Gastroesophageal sphincter (tissue), 4 donors: ENCODE results near the gene SH3D21. TPM values are rescaled to one million over a fixed set of nuclear protein-coding genes. Genes with fewer than 3 reads are reported as not detected.

Source experiments
- ATAC-seq: fragments of 150-250 bp; one replicate; pipeline ENCODE4 v1.9.1; 2016; ENCODE audit warnings: mild to moderate bottlenecking, moderate library complexity
- H3K27ac ChIP-seq, 4 donors: fragments of 200-600 bp; sonication (generic) in 3 of 4; 1 replicate in 3 of 4; 2 replicates in 1 of 4; pipeline ENCODE4 v1.5.1; 2016 to 2019
- H3K27me3 ChIP-seq: fragments of 200-600 bp; sonication (generic); one replicate; pipeline ENCODE4 v1.5.1; 2019
- H3K36me3 ChIP-seq, 2 donors: fragments of 200-600 bp; sonication (generic); one replicate each; pipeline ENCODE4 v1.5.1; 2019; ENCODE audit warnings: control low read depth in 1 of 2
- H3K4me1 ChIP-seq, 3 donors: fragments of 200-600 bp; sonication (generic); 1 replicate in 2 of 3; 2 replicates in 1 of 3; pipeline ENCODE4 v1.5.1; 2016 to 2019; ENCODE audit warnings: control low read depth in 2 of 3
- H3K4me3 ChIP-seq, 2 donors: fragments of 200-600 bp; sonication (generic); one replicate each; pipeline ENCODE4 v1.5.1; 2019; ENCODE audit warnings: mild to moderate bottlenecking in 1 of 2, moderate library complexity in 1 of 2
- H3K9me3 ChIP-seq, 3 donors: fragments of 200-600 bp; sonication (generic); one replicate each; pipeline ENCODE4 v1.5.1; 2017 to 2019; ENCODE audit warnings: control low read depth in 2 of 3
- CTCF ChIP-seq, 4 experiments: fragments of 200-600 bp in 2 of 4; fragments of 450-650 bp in 2 of 4; sonication (generic) in 1 of 4; IDR thresholded peaks; one replicate each; pipeline ENCODE4 v1.5.1; 2017 to 2019; ENCODE audit warnings: antibody characterized with exemption in 4 of 4, mild to moderate bottlenecking in 2 of 4, moderate library complexity in 2 of 4
- EP300 ChIP-seq: sonication (generic); formaldehyde crosslinking; IDR thresholded peaks from one replicate; pipeline ENCODE4 v1.6.1; 2017; ENCODE audit warnings: antibody characterized with exemption, mild to moderate bottlenecking
- POLR2A ChIP-seq, 2 donors: fragments of 450-650 bp; IDR thresholded peaks; one replicate each; pipeline ENCODE4 v1.6.1; 2017; ENCODE audit warnings: antibody characterized with exemption in 2 of 2, mild to moderate bottlenecking in 2 of 2, moderate library complexity in 1 of 2
- POLR2AphosphoS5 ChIP-seq: sonication (generic); formaldehyde crosslinking; IDR thresholded peaks from one replicate; pipeline ENCODE4 v1.6.1; 2017; ENCODE audit warnings: antibody characterized with exemption
- WGBS, 2 donors: methylation state at CpG; one replicate each; pipeline ENCODE4 v1.1.5; 2018; ENCODE audit warnings: low coverage in 1 of 2; 5-methylcytosine and 5-hydroxymethylcytosine counted together
- total RNA-seq, 4 donors: library from RNA; depleted of rRNA; stranded (reverse); fragments of >200 nt; gene quantifications; one replicate each; pipeline ENCODE4 v1.1.0, GENCODE V29; 2016

The SH3D21 gene
- total RNA-seq, 4 donors from 2014 or later = 0.27 to 1.4 (median 1.3) TPM; not detected in 1

- no peak overlapping the region for H3K4me3 ChIP-seq
These were observed 61.6 kb downstream of the SH3D21 start for GRCh38 chr1:36367798-36368197.

GRCh38 chr1:36369061-36369861 is 63.1 kb downstream of the SH3D21 start:
- H3K4me3 ChIP-seq = no peak overlapping the region
- no peaks in the 10 kb centered on the region for H3K27me3 ChIP-seq
- peak overlapping the region in 2 of 4 donors; percentile 30 to 32 for H3K27ac ChIP-seq
- H3K4me1 ChIP-seq = peaks cover 0 to 78% (median 50%) of the 10 kb centered on the region in 3 donors
- H3K9me3 ChIP-seq = no peaks in the 10 kb centered on the region
- TF ChIP-seq CTCF (IDR thresholded peaks at IDR 0.05) (peak in 3 of 4 experiments; percentile 91 to 95 (median 94)), POLR2A (IDR thresholded peaks at IDR 0.05) (no peak)
- 48 to 56% methylated on average over 3 of the region's 7 CpGs for WGBS, 2 donors
- peaks cover 0 to 9% of the 10 kb centered on the region in 2 donors for H3K36me3 ChIP-seq
- ATAC-seq = peak; percentile 37

More at GRCh38 chr1:36367798-36368197, 61.6 kb downstream of the SH3D21 start:
- H3K9me3 ChIP-seq = no peaks in the 10 kb centered on the region
- H3K27me3 ChIP-seq = no peaks in the 10 kb centered on the region
- WGBS, 2 donors = 94 to 100% methylated on average over 2 of the region's 4 CpGs
- TF ChIP-seq POLR2AphosphoS5 = no peak
- TF ChIP-seq CTCF (IDR thresholded peaks at IDR 0.05) = no peak
- no peak for TF ChIP-seq POLR2A (IDR thresholded peaks at IDR 0.05)
- no peak for TF ChIP-seq EP300
- peak overlapping the region in 1 of 4 donors; percentile 24 for H3K27ac ChIP-seq
- peaks cover 0 to 63% (median 36%) of the 10 kb centered on the region in 3 donors for H3K4me1 ChIP-seq
- H3K36me3 ChIP-seq = peaks cover 0 to 14% of the 10 kb centered on the region in 2 donors
- no peak for ATAC-seq

Other genes starting within 250 kb of the SH3D21 start
- under 1 TPM in 1 of 4 donors, not detected in 3; 0.73 TPM for gene TEKT2, start 222.3 kb upstream of the SH3D21 start, total RNA-seq
- 10 to 100 TPM; 23.8 to 43.4 (median 32.6) TPM for gene ADPRS, start 217.5 kb upstream of the SH3D21 start, total RNA-seq
- gene COL8A2, start 181.1 kb upstream of the SH3D21 start, total RNA-seq = 10 to 100 TPM; 43.3 to 57.8 (median 50.6) TPM
- gene TRAPPC3, start 156.9 kb upstream of the SH3D21 start, total RNA-seq = 100 to 1,000 TPM; 102 to 166 (median 129) TPM
- gene MAP7D1, start 150.2 kb upstream of the SH3D21 start, total RNA-seq = 100 to 1,000 TPM; 147 to 243 (median 172) TPM
- gene THRAP3, start 81.9 kb upstream of the SH3D21 start, total RNA-seq = 100 to 1,000 TPM; 100 to 123 (median 114) TPM
- gene EVA1B, start 17.3 kb downstream of the SH3D21 start, total RNA-seq = 10 to 100 TPM; 42.0 to 68.7 (median 53.7) TPM
- 100 to 1,000 TPM in 1 of 4 donors, 10 to 100 TPM in 3; 39.2 to 127 (median 68.6) TPM for gene STK40, start 79.6 kb downstream of the SH3D21 start, total RNA-seq
- gene LSM10, start 91.5 kb downstream of the SH3D21 start, total RNA-seq = 10 to 100 TPM; 39.5 to 50.2 (median 47.3) TPM
- 10 to 100 TPM in 2 of 4 donors, 1 to 10 TPM in 2; 6.5 to 13.9 (median 10.0) TPM for gene OSCP1, start 144.1 kb downstream of the SH3D21 start, total RNA-seq
- gene MRPS15, start 158.0 kb downstream of the SH3D21 start, total RNA-seq = 10 to 100 TPM; 52.6 to 68.5 (median 61.3) TPM
- 10 to 100 TPM in 2 of 4 donors, 1 to 10 TPM in 2; 2.7 to 26.8 (median 10.1) TPM for gene CSF3R, start 176.5 kb downstream of the SH3D21 start, total RNA-seq